GM12801 (cell line): ENCODE results near the gene RAD51B.

ENCODE experiments used
- TF ChIP-seq, protein P1 (sequence below): IDR thresholded peaks from one replicate; pipeline ENCODE4 v1.5.1; 2011; ENCODE audit warnings: control low read depth; ENCODE audit not compliant: insufficient read length; ENCODE audit errors: extremely low read depth

Gene RAD51B

GRCh38 chr14:68447581-68448251 lies 628.1 kb downstream of the RAD51B start:
- TF ChIP-seq, protein P1, sequence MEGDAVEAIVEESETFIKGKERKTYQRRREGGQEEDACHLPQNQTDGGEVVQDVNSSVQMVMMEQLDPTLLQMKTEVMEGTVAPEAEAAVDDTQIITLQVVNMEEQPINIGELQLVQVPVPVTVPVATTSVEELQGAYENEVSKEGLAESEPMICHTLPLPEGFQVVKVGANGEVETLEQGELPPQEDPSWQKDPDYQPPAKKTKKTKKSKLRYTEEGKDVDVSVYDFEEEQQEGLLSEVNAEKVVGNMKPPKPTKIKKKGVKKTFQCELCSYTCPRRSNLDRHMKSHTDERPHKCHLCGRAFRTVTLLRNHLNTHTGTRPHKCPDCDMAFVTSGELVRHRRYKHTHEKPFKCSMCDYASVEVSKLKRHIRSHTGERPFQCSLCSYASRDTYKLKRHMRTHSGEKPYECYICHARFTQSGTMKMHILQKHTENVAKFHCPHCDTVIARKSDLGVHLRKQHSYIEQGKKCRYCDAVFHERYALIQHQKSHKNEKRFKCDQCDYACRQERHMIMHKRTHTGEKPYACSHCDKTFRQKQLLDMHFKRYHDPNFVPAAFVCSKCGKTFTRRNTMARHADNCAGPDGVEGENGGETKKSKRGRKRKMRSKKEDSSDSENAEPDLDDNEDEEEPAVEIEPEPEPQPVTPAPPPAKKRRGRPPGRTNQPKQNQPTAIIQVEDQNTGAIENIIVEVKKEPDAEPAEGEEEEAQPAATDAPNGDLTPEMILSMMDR = no peak

DNA sequence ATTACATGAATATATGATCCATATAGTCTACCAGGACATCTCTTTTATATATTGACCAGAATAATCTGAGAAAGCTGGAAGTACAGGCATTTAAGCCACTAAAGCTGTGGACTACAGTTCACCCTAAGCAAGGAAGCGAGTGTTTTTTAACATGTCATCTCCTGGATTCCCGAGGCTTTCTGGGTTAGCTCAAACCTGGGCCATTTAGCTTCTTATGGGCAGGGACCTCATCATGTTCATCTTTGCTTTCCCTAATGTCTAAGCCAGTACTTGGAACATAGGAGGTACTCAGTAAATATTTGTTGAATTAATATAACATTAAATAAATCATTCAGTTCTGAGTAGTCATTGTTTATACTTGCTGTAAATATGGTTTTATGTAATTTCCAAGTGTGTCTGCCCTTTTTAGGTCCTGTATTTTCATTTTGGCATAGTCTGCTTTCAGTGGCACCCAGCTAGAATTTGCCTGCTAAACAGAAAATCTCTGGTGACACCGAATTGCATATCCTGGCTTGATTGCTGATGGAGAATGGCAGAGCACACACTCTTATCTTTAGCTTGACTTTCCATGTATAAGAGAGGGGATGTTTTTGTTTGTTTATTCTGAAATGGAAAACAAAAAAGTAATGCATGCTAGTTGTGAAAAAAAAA lies 628.8 kb downstream of the RAD51B start:
- TF ChIP-seq, protein P1 = no peak

GRCh38 chr14:68449561-68450181 lies 630.1 kb downstream of the RAD51B start:
- TF ChIP-seq, protein P1 = no peak

DNA sequence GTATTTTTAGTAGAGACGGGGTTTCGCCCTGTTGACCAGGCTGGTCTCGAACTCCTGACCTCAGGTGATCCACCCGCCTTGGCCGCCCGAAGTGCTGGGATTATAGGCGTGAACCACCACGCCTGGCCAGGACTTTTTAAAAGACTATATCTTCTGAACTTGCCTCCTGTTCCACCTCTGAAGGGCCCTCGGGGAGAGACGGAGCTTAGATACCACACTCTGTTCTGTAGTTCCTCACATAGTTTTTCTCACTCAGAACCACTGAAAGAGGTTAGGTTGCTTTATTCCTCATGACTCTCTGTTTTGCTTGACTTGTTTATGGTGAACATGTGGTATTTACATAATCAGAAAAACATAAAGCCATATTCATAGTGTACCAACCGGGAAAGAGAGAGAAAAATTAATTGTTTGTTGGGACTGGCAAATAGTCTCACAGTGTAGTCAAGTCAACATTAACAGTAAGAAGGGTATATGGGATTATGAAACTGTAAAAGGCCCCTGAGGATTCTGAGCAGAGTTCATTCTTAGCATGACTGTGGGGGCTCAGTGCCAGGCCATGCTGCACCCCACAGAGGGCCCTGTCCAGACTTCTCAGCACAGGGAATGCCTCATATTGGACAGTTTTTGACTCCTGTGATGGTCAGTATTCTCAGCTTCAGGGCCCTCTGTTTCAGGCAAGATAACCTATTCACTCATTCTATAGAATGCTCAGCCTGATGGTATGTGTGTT lies 631.0 kb downstream of the RAD51B start:
- TF ChIP-seq, protein P1 = no peak

DNA sequence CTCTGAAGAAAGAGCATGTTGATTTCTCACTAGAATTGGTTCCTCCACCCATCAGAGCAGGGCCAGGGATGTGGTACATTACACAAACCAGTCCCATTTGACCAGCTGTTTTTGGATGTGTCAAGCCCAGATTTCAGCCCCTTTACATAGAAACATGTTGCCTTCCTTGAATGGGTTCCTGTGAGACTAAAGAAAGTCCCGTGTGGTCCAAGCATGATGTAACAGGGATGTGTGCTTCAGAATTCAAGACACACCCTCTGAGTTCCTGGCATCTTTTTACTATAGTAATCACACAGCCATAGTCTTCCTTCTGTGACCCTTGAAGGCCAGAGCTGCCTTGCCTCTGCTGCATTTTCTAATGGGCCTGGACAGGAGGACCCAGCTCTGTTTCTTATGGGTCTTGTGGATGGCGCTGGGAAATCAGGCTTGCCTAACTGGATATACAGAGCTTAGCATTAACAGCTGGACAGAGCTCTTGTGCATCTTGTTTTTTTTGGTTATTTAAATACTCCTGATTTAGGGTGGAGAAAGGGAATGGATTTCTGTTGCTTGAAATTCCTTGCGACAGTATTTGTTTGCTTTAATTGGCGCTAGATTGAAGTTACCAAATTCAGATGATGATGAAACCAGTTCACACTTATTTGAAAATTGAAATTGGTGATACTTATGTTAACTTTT lies 632.3 kb downstream of the RAD51B start:
- TF ChIP-seq, protein P1 = no peak

- TF ChIP-seq, protein P1 = no peak
Observed at GRCh38 chr14:68458253-68458652, 638.7 kb downstream of the RAD51B start.
